Suprapubic skin (tissue), 3 donors: Measurements from ENCODE around the gene EVI2B.

Source experiments
- CTCF ChIP-seq, 2 donors: fragments of 200-600 bp in 1 of 2; fragments of 450-650 bp in 1 of 2; sonication (generic) in 1 of 2; IDR thresholded peaks; one replicate each; pipeline ENCODE4 v1.5.1; 2016 to 2019; ENCODE audit warnings: antibody characterized with exemption in 2 of 2, mild to moderate bottlenecking in 1 of 2, moderate library complexity in 1 of 2
- EP300 ChIP-seq: sonication (generic); formaldehyde crosslinking; IDR thresholded peaks from one replicate; pipeline ENCODE4 v1.6.1; 2017; ENCODE audit warnings: antibody characterized with exemption

GRCh38 chr17:31272236-31272635 is 41.6 kb downstream of the EVI2B start:
- TF ChIP-seq CTCF (IDR thresholded peaks at IDR 0.05) (no peak), EP300 (no peak)
